ENCODE results near the gene KCNK10.

DNA sequence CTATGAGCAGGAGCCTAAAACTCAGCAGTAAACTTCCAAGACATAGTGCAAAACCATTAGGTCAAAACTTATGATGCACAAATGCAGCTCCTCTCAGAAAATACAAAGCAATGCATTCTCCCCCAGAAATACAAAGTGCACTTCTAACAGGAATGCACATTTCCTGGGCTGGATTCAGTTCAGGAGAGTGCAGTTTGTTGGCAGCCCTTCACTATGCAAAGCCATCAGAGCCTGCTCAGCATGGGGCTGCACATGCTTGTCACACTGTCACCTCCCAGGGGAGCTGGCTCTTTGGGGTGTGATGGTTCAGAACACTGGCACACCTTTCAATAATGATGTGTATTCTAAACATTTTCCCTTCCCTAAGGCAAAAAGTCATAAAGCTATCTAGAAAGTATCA is 110.4 kb downstream of the KCNK10 start:
- TF ChIP-seq EZH2 (IDR thresholded peaks at IDR 0.05; ENCODE audit: insufficient read depth, poor library complexity, severe bottlenecking) (no peak), EZH2phosphoT487 (IDR thresholded peaks at IDR 0.05; ENCODE audit: insufficient read depth, low read depth) (no peak)

Data from GM23248 (cell line).